PFSK-1 (cell line): ENCODE measurements around the gene PARD3B.

Source experiments
- POLR2AphosphoS5 ChIP-seq: IDR thresholded peaks from 2 replicates; pipeline ENCODE4 v1.6.1; 2012; ENCODE audit warnings: low read depth, mild to moderate bottlenecking, control low read depth, low read length, moderate library complexity
- TF ChIP-seq, protein P1 (sequence below), 2 experiments: IDR thresholded peaks; 2 replicates each; pipeline versions ENCODE4 v1.6.1 to v1.8.0; 2011 to 2012; ENCODE audit warnings: low read depth in 2 of 2, low read length in 2 of 2, control low read depth in 1 of 2, inconsistent platforms in 1 of 2, mild to moderate bottlenecking in 1 of 2, moderate library complexity in 1 of 2; ENCODE audit not compliant: insufficient read depth in 1 of 2

DNA sequence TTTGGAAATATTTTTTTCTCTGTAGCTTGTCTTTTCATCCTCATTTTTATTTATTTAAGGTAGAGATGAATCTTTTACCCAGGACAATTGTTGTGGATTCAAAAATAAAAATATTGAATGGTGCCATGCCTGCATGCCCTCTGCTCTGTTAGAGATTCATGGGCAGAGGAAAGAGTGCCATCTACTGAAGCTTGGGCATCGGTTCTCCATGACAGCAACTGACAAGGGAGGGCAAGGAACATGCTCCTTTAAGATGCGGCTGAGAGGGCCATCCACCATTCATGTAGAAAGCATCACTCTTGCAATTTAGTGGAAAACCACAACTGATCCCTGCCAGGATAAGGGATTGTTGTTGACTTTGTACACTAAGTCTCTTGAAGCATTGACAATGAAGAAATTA is 79.9 kb downstream of the PARD3B start:
- TF ChIP-seq, protein P1, sequence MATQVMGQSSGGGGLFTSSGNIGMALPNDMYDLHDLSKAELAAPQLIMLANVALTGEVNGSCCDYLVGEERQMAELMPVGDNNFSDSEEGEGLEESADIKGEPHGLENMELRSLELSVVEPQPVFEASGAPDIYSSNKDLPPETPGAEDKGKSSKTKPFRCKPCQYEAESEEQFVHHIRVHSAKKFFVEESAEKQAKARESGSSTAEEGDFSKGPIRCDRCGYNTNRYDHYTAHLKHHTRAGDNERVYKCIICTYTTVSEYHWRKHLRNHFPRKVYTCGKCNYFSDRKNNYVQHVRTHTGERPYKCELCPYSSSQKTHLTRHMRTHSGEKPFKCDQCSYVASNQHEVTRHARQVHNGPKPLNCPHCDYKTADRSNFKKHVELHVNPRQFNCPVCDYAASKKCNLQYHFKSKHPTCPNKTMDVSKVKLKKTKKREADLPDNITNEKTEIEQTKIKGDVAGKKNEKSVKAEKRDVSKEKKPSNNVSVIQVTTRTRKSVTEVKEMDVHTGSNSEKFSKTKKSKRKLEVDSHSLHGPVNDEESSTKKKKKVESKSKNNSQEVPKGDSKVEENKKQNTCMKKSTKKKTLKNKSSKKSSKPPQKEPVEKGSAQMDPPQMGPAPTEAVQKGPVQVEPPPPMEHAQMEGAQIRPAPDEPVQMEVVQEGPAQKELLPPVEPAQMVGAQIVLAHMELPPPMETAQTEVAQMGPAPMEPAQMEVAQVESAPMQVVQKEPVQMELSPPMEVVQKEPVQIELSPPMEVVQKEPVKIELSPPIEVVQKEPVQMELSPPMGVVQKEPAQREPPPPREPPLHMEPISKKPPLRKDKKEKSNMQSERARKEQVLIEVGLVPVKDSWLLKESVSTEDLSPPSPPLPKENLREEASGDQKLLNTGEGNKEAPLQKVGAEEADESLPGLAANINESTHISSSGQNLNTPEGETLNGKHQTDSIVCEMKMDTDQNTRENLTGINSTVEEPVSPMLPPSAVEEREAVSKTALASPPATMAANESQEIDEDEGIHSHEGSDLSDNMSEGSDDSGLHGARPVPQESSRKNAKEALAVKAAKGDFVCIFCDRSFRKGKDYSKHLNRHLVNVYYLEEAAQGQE (IDR thresholded peaks at IDR 0.05; ENCODE audit: insufficient read depth in 1 of 2, low read depth in 2 of 2, low read length in 2 of 2) = no peak
- TF ChIP-seq POLR2AphosphoS5 = no peak
